Tibial nerve (tissue), 4 donors: ENCODE data around the gene RPUSD1.

ENCODE experiments used
- EP300 ChIP-seq, 2 donors: sonication (generic); formaldehyde crosslinking; IDR thresholded peaks; one replicate each; pipeline ENCODE4 v1.6.1; 2017; ENCODE audit warnings: antibody characterized with exemption in 2 of 2, mild to moderate bottlenecking in 1 of 2
- POLR2A ChIP-seq, 2 donors: fragments of 450-650 bp; IDR thresholded peaks; one replicate each; pipeline ENCODE4 v1.6.1; 2017; ENCODE audit warnings: antibody characterized with exemption in 2 of 2, mild to moderate bottlenecking in 2 of 2, moderate library complexity in 2 of 2
- TF ChIP-seq, protein P1 (sequence below), 5 experiments: fragments of 200-600 bp in 3 of 5; fragments of 450-650 bp in 2 of 5; sonication (generic) in 3 of 5; IDR thresholded peaks; one replicate each; pipeline ENCODE4 v1.5.1; 2016 to 2019; ENCODE audit warnings: antibody characterized with exemption in 5 of 5, mild to moderate bottlenecking in 3 of 5, moderate library complexity in 2 of 5

DNA sequence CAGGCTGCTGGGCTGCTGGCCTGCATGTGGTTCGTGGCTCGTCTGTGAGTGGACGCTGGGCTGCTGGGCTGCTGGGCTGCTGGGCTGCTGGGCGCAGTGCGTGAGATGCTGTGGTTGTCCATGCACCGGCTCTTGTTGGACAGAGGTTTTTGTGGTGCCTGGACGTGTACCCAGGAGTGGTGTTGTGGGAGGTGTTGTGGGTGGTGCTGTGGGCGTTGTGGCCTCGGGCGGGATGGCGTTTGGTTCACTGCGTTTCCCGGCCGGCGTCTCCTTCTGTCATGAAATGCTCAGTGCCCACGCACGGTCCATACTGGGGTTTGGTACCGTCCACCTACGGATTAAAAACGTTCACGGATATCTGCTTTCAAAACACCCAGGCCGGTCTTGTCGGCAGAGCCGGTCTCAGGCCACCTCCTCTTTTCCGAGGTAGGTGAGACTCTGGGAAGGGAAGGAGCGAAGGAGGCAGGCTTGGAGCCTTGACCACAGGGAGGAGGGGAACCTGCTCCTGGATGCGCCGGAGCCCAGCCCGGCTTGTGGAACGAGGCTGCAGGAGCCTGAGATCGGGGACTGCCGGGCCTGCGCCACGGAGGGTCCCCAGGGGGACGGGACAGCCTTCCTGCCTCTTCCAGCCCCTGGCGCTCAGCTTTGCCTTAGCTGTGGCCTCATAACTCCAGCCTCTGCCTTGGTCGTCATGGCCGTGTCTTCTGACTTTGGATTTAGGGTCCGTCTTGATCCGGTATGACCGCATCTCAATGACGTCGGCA lies 42.1 kb upstream of the RPUSD1 start:
- TF ChIP-seq POLR2A (IDR thresholded peaks at IDR 0.05) (no peak), EP300 (IDR thresholded peaks at IDR 0.05) (no peak)
- TF ChIP-seq, protein P1, sequence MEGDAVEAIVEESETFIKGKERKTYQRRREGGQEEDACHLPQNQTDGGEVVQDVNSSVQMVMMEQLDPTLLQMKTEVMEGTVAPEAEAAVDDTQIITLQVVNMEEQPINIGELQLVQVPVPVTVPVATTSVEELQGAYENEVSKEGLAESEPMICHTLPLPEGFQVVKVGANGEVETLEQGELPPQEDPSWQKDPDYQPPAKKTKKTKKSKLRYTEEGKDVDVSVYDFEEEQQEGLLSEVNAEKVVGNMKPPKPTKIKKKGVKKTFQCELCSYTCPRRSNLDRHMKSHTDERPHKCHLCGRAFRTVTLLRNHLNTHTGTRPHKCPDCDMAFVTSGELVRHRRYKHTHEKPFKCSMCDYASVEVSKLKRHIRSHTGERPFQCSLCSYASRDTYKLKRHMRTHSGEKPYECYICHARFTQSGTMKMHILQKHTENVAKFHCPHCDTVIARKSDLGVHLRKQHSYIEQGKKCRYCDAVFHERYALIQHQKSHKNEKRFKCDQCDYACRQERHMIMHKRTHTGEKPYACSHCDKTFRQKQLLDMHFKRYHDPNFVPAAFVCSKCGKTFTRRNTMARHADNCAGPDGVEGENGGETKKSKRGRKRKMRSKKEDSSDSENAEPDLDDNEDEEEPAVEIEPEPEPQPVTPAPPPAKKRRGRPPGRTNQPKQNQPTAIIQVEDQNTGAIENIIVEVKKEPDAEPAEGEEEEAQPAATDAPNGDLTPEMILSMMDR (IDR thresholded peaks at IDR 0.05), result no peak
